ENCODE results near the gene GPBP1L1.
A peak's percentile ranks its signal among the peaks of the same experiment; 100 is the strongest.

GPBP1L1 gene

DNA sequence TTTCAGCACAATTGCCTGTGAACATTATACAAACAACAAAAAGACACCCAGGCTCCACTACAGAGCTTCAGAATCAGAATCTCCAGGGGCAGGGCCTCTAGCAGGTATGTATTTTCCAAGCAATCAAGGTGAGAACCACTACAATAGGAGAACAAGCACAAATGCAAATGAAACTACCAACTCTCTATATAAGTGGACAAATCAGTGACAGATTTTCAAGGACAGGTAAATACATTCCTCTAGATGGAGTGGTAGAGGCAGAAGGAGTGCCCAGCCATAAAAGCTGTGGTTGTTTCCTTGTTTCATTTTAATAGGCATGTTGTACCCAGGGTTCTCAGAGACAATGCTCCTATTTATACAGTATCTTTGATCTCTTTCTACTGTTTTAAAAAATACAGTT lies 42.4 kb downstream of the GPBP1L1 start:
- no peaks in the 10 kb centered on the region for H3K9me3 ChIP-seq (ENCODE audit: control insufficient read depth in 2 of 2, low read length in 2 of 2)
- no peaks in the 10 kb centered on the region for H3K27me3 ChIP-seq (ENCODE audit: control insufficient read depth in 2 of 2, insufficient read depth in 2 of 2, low read length in 2 of 2)
- H3K36me3 ChIP-seq (ENCODE audit: control insufficient read depth in 2 of 2, insufficient read depth in 2 of 2, low read length in 2 of 2) = peaks cover 23 to 46% of the 10 kb centered on the region in 2 donors
- H3K9ac ChIP-seq (ENCODE audit: low read depth in 1 of 2, low read length in 2 of 2) = peak overlapping the region in 1 of 2 donors; percentile 51
- H3K4me1 ChIP-seq (ENCODE audit: control insufficient read depth in 2 of 2, insufficient read depth in 2 of 2, low read length in 2 of 2) = peaks cover 10 to 28% of the 10 kb centered on the region in 2 donors
- H3K27ac ChIP-seq (ENCODE audit: low read depth in 2 of 2, low read length in 2 of 2) = peak overlapping the region; percentile 78 to 85
- no peak overlapping the region for H3K4me3 ChIP-seq (ENCODE audit: low read length in 2 of 2)

GRCh38 chr1:45643321-45643720 lies 43.0 kb downstream of the GPBP1L1 start:
- Histone ChIP-seq H3K4me1 (ENCODE audit: control insufficient read depth in 2 of 2, insufficient read depth in 2 of 2, low read length in 2 of 2) (peaks cover 10 to 28% of the 10 kb centered on the region in 2 donors), H3K36me3 (ENCODE audit: control insufficient read depth in 2 of 2, insufficient read depth in 2 of 2, low read length in 2 of 2) (peaks cover 27 to 50% of the 10 kb centered on the region in 2 donors), H3K9me3 (ENCODE audit: control insufficient read depth in 2 of 2, low read length in 2 of 2) (no peaks in the 10 kb centered on the region), H3K9ac (ENCODE audit: low read depth in 1 of 2, low read length in 2 of 2) (peak overlapping the region in 1 of 2 donors; percentile 51), H3K4me3 (ENCODE audit: low read length in 2 of 2) (peak overlapping the region in 1 of 2 donors; percentile 32), H3K27me3 (ENCODE audit: control insufficient read depth in 2 of 2, insufficient read depth in 2 of 2, low read length in 2 of 2) (no peaks in the 10 kb centered on the region), H3K27ac (ENCODE audit: low read depth in 2 of 2, low read length in 2 of 2) (peak overlapping the region; percentile 78 to 85)

DNA sequence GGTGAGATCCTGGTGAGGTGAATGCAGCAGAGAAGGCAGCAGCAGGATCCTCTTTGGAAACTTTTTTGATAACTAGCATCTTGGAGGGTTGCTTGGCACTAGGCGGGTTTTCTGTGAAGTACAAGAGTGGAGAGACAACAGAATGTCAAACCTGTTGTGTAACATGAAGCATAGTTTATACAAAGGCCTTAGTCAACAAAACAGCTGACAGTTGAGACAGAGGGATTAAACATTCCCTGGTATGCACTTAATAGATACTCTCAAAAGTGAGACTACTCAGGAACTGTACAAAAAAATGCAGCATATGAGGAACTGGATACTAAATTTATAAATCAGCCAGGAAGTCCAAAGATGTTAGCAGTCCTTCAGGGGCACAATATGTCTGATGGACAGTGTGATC lies 46.0 kb downstream of the GPBP1L1 start:
- Histone ChIP-seq H3K36me3 (ENCODE audit: control insufficient read depth in 2 of 2, insufficient read depth in 2 of 2, low read length in 2 of 2) (peaks cover 50 to 63% of the 10 kb centered on the region in 2 donors), H3K27ac (ENCODE audit: low read depth in 2 of 2, low read length in 2 of 2) (no peak overlapping the region), H3K9me3 (ENCODE audit: control insufficient read depth in 2 of 2, low read length in 2 of 2) (no peaks in the 10 kb centered on the region), H3K27me3 (ENCODE audit: control insufficient read depth in 2 of 2, insufficient read depth in 2 of 2, low read length in 2 of 2) (no peaks in the 10 kb centered on the region), H3K4me1 (ENCODE audit: control insufficient read depth in 2 of 2, insufficient read depth in 2 of 2, low read length in 2 of 2) (peaks cover 10 to 18% of the 10 kb centered on the region in 2 donors), H3K4me3 (ENCODE audit: low read length in 2 of 2) (no peak overlapping the region), H3K9ac (ENCODE audit: low read depth in 1 of 2, low read length in 2 of 2) (no peak overlapping the region)

GRCh38 chr1:45635211-45635610 lies 51.1 kb downstream of the GPBP1L1 start:
- no peaks in the 10 kb centered on the region for H3K9me3 ChIP-seq (ENCODE audit: control insufficient read depth in 2 of 2, low read length in 2 of 2)
- no peaks in the 10 kb centered on the region for H3K4me1 ChIP-seq (ENCODE audit: control insufficient read depth in 2 of 2, insufficient read depth in 2 of 2, low read length in 2 of 2)
- no peak overlapping the region for H3K9ac ChIP-seq (ENCODE audit: low read depth in 1 of 2, low read length in 2 of 2)
- no peak overlapping the region for H3K27ac ChIP-seq (ENCODE audit: low read depth in 2 of 2, low read length in 2 of 2)
- H3K4me3 ChIP-seq (ENCODE audit: low read length in 2 of 2) = no peak overlapping the region
- no peaks in the 10 kb centered on the region for H3K27me3 ChIP-seq (ENCODE audit: control insufficient read depth in 2 of 2, insufficient read depth in 2 of 2, low read length in 2 of 2)
- H3K36me3 ChIP-seq (ENCODE audit: control insufficient read depth in 2 of 2, insufficient read depth in 2 of 2, low read length in 2 of 2) = peaks cover 76 to 78% of the 10 kb centered on the region in 2 donors

- H3K4me3 ChIP-seq (ENCODE audit: low read length in 2 of 2) = no peak overlapping the region
- no peaks in the 10 kb centered on the region for H3K9me3 ChIP-seq (ENCODE audit: control insufficient read depth in 2 of 2, low read length in 2 of 2)
- H3K4me1 ChIP-seq (ENCODE audit: control insufficient read depth in 2 of 2, insufficient read depth in 2 of 2, low read length in 2 of 2) = no peaks in the 10 kb centered on the region
- no peaks in the 10 kb centered on the region for H3K27me3 ChIP-seq (ENCODE audit: control insufficient read depth in 2 of 2, insufficient read depth in 2 of 2, low read length in 2 of 2)
- H3K27ac ChIP-seq (ENCODE audit: low read depth in 2 of 2, low read length in 2 of 2) = no peak overlapping the region
- H3K9ac ChIP-seq (ENCODE audit: low read depth in 1 of 2, low read length in 2 of 2) = no peak overlapping the region
- H3K36me3 ChIP-seq (ENCODE audit: control insufficient read depth in 2 of 2, insufficient read depth in 2 of 2, low read length in 2 of 2) = peaks cover 62 to 79% of the 10 kb centered on the region in 2 donors
Measured at GRCh38 chr1:45630429-45630828, 55.9 kb downstream of the GPBP1L1 start.

DNA sequence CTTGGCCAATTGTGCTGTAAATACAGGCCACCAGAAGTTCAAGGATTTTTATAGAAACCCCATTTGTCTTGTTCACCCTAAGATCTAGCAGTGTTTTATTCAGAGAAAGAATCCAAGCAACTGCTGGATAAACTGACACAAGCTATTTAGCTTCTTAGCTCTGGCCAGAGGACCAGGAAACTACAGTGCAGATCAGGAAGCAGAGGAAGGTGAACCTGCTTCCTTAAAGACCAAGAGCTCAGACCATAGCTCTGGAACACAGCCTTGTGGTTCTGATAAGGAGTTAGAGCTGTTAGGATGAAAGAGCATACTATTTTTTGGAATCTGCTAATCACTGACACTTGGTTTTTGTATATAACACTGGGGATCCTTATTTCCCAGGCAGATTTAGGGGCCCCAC lies 57.3 kb downstream of the GPBP1L1 start:
- no peaks in the 10 kb centered on the region for H3K27me3 ChIP-seq (ENCODE audit: control insufficient read depth in 2 of 2, insufficient read depth in 2 of 2, low read length in 2 of 2)
- H3K36me3 ChIP-seq (ENCODE audit: control insufficient read depth in 2 of 2, insufficient read depth in 2 of 2, low read length in 2 of 2) = peaks cover 54 to 73% of the 10 kb centered on the region in 2 donors
- no peaks in the 10 kb centered on the region for H3K9me3 ChIP-seq (ENCODE audit: control insufficient read depth in 2 of 2, low read length in 2 of 2)
- no peak overlapping the region for H3K27ac ChIP-seq (ENCODE audit: low read depth in 2 of 2, low read length in 2 of 2)
- no peak overlapping the region for H3K9ac ChIP-seq (ENCODE audit: low read depth in 1 of 2, low read length in 2 of 2)
- H3K4me3 ChIP-seq (ENCODE audit: low read length in 2 of 2) = no peak overlapping the region
- peaks cover 0 to 2% of the 10 kb centered on the region in 2 donors for H3K4me1 ChIP-seq (ENCODE audit: control insufficient read depth in 2 of 2, insufficient read depth in 2 of 2, low read length in 2 of 2)

DNA sequence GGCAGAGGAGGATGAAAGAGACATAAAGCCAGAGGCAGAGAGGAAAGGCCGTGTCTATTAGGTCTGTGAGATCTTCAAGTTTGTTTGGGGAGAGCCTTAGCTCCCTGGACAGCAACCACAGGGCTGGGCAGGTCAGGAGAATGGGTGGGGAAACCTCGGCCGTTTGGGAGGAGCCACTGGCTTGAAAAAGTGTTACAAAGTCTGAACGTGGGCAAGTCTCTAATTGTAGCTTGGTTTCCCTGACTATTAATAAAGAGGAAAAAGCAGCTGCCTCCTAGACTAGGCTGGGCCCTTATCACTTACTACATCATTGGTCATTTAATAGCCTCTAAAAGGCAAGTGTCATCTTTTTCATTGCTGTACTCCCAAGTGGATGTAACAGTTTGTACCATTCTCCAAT lies 62.4 kb downstream of the GPBP1L1 start, which contains the start of gene CCDC17:
Gene CCDC17 (minus strand): TSS at position 83 of the 400 bp plus-strand sequence. CDS start 145 bp downstream, outside the sequence.
- Histone ChIP-seq H3K27ac (ENCODE audit: low read depth in 2 of 2, low read length in 2 of 2) (no peak within 1 kb of the TSS), H3K36me3 (ENCODE audit: control insufficient read depth in 2 of 2, insufficient read depth in 2 of 2, low read length in 2 of 2) (peaks cover 29 to 59% of the 10 kb centered on the region in 2 donors), H3K4me3 (ENCODE audit: low read length in 2 of 2) (no peak within 1 kb of the TSS), H3K27me3 (ENCODE audit: control insufficient read depth in 2 of 2, insufficient read depth in 2 of 2, low read length in 2 of 2) (no peaks in the 10 kb centered on the region), H3K4me1 (ENCODE audit: control insufficient read depth in 2 of 2, insufficient read depth in 2 of 2, low read length in 2 of 2) (peaks cover 0 to 5% of the 10 kb centered on the region in 2 donors), H3K9me3 (ENCODE audit: control insufficient read depth in 2 of 2, low read length in 2 of 2) (no peaks in the 10 kb centered on the region), H3K9ac (ENCODE audit: low read depth in 1 of 2, low read length in 2 of 2) (no peak within 1 kb of the TSS)

- Histone ChIP-seq H3K9me3 (ENCODE audit: control insufficient read depth in 2 of 2, low read length in 2 of 2) (no peaks in the 10 kb centered on the region), H3K9ac (ENCODE audit: low read depth in 1 of 2, low read length in 2 of 2) (no peak overlapping the region), H3K4me1 (ENCODE audit: control insufficient read depth in 2 of 2, insufficient read depth in 2 of 2, low read length in 2 of 2) (peaks cover 0 to 5% of the 10 kb centered on the region in 2 donors), H3K4me3 (ENCODE audit: low read length in 2 of 2) (no peak overlapping the region), H3K27me3 (ENCODE audit: control insufficient read depth in 2 of 2, insufficient read depth in 2 of 2, low read length in 2 of 2) (no peaks in the 10 kb centered on the region), H3K27ac (ENCODE audit: low read depth in 2 of 2, low read length in 2 of 2) (no peak overlapping the region), H3K36me3 (ENCODE audit: control insufficient read depth in 2 of 2, insufficient read depth in 2 of 2, low read length in 2 of 2) (peaks cover 25 to 57% of the 10 kb centered on the region in 2 donors)
Measured at GRCh38 chr1:45622524-45623394, 63.6 kb downstream of the GPBP1L1 start.

DNA sequence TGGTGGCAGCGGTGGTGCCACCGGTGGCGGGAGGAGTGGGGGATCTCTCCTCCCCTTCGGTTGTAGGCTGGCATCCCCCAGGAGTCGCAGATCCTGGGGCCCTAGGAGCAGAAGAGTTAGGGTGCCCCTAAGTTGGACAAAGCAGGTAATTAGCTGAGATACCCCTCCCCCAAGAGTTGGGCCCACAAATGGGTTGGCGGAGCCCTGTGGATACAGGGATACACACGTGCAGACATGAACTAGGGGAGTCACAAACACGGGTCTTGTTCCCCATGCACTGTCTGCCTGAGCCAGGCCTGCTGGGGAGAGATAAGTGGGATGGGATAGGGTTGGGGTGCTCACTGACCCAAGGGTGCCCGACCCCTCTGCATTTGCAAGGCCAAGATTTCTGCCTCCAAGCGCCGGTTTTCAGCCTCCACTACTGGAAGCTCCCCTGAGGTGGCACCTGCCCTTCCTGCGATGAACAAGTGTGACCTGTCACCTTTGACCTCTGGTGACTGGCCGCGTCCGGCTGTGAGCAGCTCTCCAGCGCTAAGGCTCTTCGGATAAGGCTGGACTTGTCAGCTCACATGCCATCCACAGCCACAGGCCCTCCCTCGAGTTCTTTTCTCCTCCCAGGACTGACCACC lies 64.3 kb downstream of the GPBP1L1 start:
- no peak overlapping the region for H3K4me3 ChIP-seq (ENCODE audit: low read length in 2 of 2)
- H3K9me3 ChIP-seq (ENCODE audit: control insufficient read depth in 2 of 2, low read length in 2 of 2) = no peaks in the 10 kb centered on the region
- H3K4me1 ChIP-seq (ENCODE audit: control insufficient read depth in 2 of 2, insufficient read depth in 2 of 2, low read length in 2 of 2) = peaks cover 0 to 5% of the 10 kb centered on the region in 2 donors
- no peak overlapping the region for H3K9ac ChIP-seq (ENCODE audit: low read depth in 1 of 2, low read length in 2 of 2)
- no peaks in the 10 kb centered on the region for H3K27me3 ChIP-seq (ENCODE audit: control insufficient read depth in 2 of 2, insufficient read depth in 2 of 2, low read length in 2 of 2)
- H3K36me3 ChIP-seq (ENCODE audit: control insufficient read depth in 2 of 2, insufficient read depth in 2 of 2, low read length in 2 of 2) = peaks cover 31 to 58% of the 10 kb centered on the region in 2 donors
- H3K27ac ChIP-seq (ENCODE audit: low read depth in 2 of 2, low read length in 2 of 2) = peak overlapping the region in 1 of 2 donors; percentile 23

DNA sequence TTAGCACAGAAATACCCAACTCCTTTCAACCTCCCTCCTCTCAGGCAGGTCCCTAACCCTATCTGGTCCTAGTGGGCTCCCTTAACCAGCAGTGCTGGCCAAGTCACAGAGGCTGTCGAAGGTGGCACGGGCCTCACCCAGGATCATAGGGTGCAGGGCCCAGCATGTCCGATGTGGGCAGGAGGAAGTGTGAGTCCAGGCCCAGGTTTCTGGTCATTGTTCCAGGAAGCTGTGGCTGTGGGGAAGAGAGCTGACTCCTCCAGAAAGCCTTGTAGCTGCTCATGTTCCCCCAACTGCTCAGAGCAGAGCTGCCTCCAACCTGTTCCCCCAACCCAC lies 64.9 kb downstream of the GPBP1L1 start:
- H3K4me3 ChIP-seq (ENCODE audit: low read length in 2 of 2) = no peak overlapping the region
- no peaks in the 10 kb centered on the region for H3K27me3 ChIP-seq (ENCODE audit: control insufficient read depth in 2 of 2, insufficient read depth in 2 of 2, low read length in 2 of 2)
- H3K9me3 ChIP-seq (ENCODE audit: control insufficient read depth in 2 of 2, low read length in 2 of 2) = no peaks in the 10 kb centered on the region
- H3K36me3 ChIP-seq (ENCODE audit: control insufficient read depth in 2 of 2, insufficient read depth in 2 of 2, low read length in 2 of 2) = peaks cover 35 to 61% of the 10 kb centered on the region in 2 donors
- peaks cover 0 to 5% of the 10 kb centered on the region in 2 donors for H3K4me1 ChIP-seq (ENCODE audit: control insufficient read depth in 2 of 2, insufficient read depth in 2 of 2, low read length in 2 of 2)
- peak overlapping the region; percentile 23 to 31 for H3K27ac ChIP-seq (ENCODE audit: low read depth in 2 of 2, low read length in 2 of 2)
- H3K9ac ChIP-seq (ENCODE audit: low read depth in 1 of 2, low read length in 2 of 2) = no peak overlapping the region
